ENCODE measurements around the gene ZNF761.
"Not testable (repeated sequence)": the region's sequence is repeated elsewhere in the genome, so short reads cannot be mapped to it uniquely, and the experiment has no call there.

Gene ZNF761

GRCh38 chr19:53460131-53460721, 28.4 kb downstream of the ZNF761 start:
- not testable (repeated sequence) for DNase-seq (ENCODE audit: low spot score)

- no peak for DNase-seq (ENCODE audit: low spot score)
These were observed 30.1 kb downstream of the ZNF761 start for GRCh38 chr19:53461866-53462265.

GRCh38 chr19:53462861-53463260, 31.1 kb downstream of the ZNF761 start:
- no peak for DNase-seq (ENCODE audit: low spot score)

- DNase-seq (ENCODE audit: low spot score), result no peak
These were observed 31.5 kb downstream of the ZNF761 start for GRCh38 chr19:53463263-53463662.

- peak; percentile 27 for DNase-seq (ENCODE audit: low spot score)
These were observed 35.1 kb downstream of the ZNF761 start for GRCh38 chr19:53466726-53467484.

- DNase-seq (ENCODE audit: low spot score), result peak; percentile 69
These were observed 35.9 kb downstream of the ZNF761 start, which contains the start of gene ZNF813 for GRCh38 chr19:53467485-53468262. TSS of gene ZNF813 (plus strand) at chr19:53467733. CDS start at chr19:53483823, 16,090 bp downstream.

GRCh38 chr19:53468628-53469027, 36.8 kb downstream of the ZNF761 start:
- DNase-seq (ENCODE audit: low spot score), result not testable (repeated sequence)

- no peak for DNase-seq (ENCODE audit: low spot score)
These were observed 40.1 kb downstream of the ZNF761 start for GRCh38 chr19:53471916-53472315.

- DNase-seq (ENCODE audit: low spot score), result not testable (repeated sequence)
These were observed 43.0 kb downstream of the ZNF761 start for GRCh38 chr19:53474832-53475231.

- DNase-seq (ENCODE audit: low spot score), result not testable (repeated sequence)
These were observed 43.7 kb downstream of the ZNF761 start for GRCh38 chr19:53475470-53475869.

- not testable (repeated sequence) for DNase-seq (ENCODE audit: low spot score)
These were observed 52.0 kb downstream of the ZNF761 start for GRCh38 chr19:53483751-53484150.

- DNase-seq (ENCODE audit: low spot score), result no peak
These were observed 53.5 kb downstream of the ZNF761 start for GRCh38 chr19:53485046-53486004.

- no peak for DNase-seq (ENCODE audit: low spot score)
These were observed 60.4 kb downstream of the ZNF761 start for GRCh38 chr19:53492153-53492552.

- DNase-seq (ENCODE audit: low spot score), result not testable (repeated sequence)
These were observed 65.7 kb downstream of the ZNF761 start for GRCh38 chr19:53497311-53498023.

GRCh38 chr19:53498024-53498395, 66.2 kb downstream of the ZNF761 start:
- not testable (repeated sequence) for DNase-seq (ENCODE audit: low spot score)

- DNase-seq (ENCODE audit: low spot score), result not testable (repeated sequence)
These were observed 71.4 kb downstream of the ZNF761 start for GRCh38 chr19:53503151-53503550.

- not testable (repeated sequence) for DNase-seq (ENCODE audit: low spot score)
These were observed 72.0 kb downstream of the ZNF761 start for GRCh38 chr19:53503671-53504364.

- not testable (repeated sequence) for DNase-seq (ENCODE audit: low spot score)
These were observed 72.5 kb downstream of the ZNF761 start for GRCh38 chr19:53504365-53504703.

GRCh38 chr19:53504885-53505284, 73.1 kb downstream of the ZNF761 start:
- DNase-seq (ENCODE audit: low spot score), result no peak

- DNase-seq (ENCODE audit: low spot score), result no peak
These were observed 74.9 kb downstream of the ZNF761 start for GRCh38 chr19:53506728-53507127.

Data from HuH-7.5 (cell line).